Measurements from ENCODE around the gene RET.
A peak's percentile ranks its signal among the peaks of the same experiment; 100 is the strongest.
"Not testable (repeated sequence)": the region's sequence is repeated elsewhere in the genome, so short reads cannot be mapped to it uniquely, and the experiment has no call there.

Gene RET

GRCh38 chr10:43093423-43094076 is 16.7 kb downstream of the RET start:
- DNase-seq (ENCODE audit: low read depth in 2 of 2), result no peak
- TF ChIP-seq, protein P1, sequence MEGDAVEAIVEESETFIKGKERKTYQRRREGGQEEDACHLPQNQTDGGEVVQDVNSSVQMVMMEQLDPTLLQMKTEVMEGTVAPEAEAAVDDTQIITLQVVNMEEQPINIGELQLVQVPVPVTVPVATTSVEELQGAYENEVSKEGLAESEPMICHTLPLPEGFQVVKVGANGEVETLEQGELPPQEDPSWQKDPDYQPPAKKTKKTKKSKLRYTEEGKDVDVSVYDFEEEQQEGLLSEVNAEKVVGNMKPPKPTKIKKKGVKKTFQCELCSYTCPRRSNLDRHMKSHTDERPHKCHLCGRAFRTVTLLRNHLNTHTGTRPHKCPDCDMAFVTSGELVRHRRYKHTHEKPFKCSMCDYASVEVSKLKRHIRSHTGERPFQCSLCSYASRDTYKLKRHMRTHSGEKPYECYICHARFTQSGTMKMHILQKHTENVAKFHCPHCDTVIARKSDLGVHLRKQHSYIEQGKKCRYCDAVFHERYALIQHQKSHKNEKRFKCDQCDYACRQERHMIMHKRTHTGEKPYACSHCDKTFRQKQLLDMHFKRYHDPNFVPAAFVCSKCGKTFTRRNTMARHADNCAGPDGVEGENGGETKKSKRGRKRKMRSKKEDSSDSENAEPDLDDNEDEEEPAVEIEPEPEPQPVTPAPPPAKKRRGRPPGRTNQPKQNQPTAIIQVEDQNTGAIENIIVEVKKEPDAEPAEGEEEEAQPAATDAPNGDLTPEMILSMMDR (IDR thresholded peaks at IDR 0.05; ENCODE audit: low read depth, low read length), result no peak
- no peak overlapping the region for H3K4me3 ChIP-seq (replicated peaks in 1 of 2; ENCODE audit: low read depth in 2 of 2, low read length in 2 of 2)

DNA sequence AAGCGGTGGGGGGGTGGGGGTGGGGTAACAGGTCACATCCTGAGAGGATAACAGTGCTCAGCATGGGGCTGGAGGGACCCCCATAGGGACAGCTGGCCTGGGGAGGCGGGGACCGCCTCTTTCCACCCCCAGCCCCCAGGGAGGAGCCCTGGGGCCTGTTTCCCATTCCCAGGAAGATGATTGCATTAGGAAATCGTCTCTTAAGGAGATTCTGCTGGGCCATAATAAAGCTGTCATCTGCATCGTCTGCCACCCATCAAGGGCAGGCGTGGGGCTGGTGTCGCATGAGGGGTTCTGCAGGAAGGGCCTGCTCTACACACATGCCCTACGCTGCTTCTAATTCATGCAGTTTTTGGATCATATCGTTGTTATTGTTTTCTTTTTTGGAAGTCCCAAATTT is 17.2 kb downstream of the RET start:
- TF ChIP-seq, protein P1 (IDR thresholded peaks at IDR 0.05; ENCODE audit: low read depth, low read length), result no peak
- H3K4me3 ChIP-seq (replicated peaks in 1 of 2; ENCODE audit: low read depth in 2 of 2, low read length in 2 of 2), result no peak overlapping the region
- DNase-seq (ENCODE audit: low read depth in 2 of 2), result no peak

- not testable (repeated sequence) for DNase-seq (ENCODE audit: low read depth in 2 of 2); H3K4me3 ChIP-seq (replicated peaks in 1 of 2; ENCODE audit: low read depth in 2 of 2, low read length in 2 of 2)
Observed at GRCh38 chr10:43099339-43099738, 22.5 kb downstream of the RET start.

DNA sequence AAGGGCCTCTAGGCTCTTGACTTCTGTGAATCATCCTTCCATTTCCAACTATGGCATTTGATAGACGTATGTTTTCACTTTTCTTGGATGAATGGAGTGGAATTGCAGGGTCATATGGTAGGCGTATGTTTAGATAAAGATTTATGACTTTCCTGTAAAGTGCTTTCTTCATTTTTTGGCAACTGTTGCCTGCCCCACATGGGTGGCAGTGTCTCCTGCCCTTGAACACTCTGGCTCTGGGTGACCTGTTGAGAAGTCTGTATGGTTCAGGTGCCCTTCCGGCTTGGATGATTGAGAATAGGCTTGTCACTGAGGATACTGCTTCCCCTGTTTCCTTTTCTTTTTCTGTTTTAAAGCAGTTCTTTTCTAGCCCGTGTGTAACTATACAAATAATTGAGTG is 23.1 kb downstream of the RET start:
- DNase-seq (ENCODE audit: low read depth in 2 of 2), result no peak
- TF ChIP-seq, protein P1 (IDR thresholded peaks at IDR 0.05; ENCODE audit: low read depth, low read length), result no peak
- no peak overlapping the region for H3K4me3 ChIP-seq (replicated peaks in 1 of 2; ENCODE audit: low read depth in 2 of 2, low read length in 2 of 2)

GRCh38 chr10:43100366-43100765 is 23.5 kb downstream of the RET start:
- no peak overlapping the region for H3K4me3 ChIP-seq (replicated peaks in 1 of 2; ENCODE audit: low read depth in 2 of 2, low read length in 2 of 2)
- no peak for DNase-seq (ENCODE audit: low read depth in 2 of 2)
- TF ChIP-seq, protein P1 (IDR thresholded peaks at IDR 0.05; ENCODE audit: low read depth, low read length), result no peak

- TF ChIP-seq, protein P1 (IDR thresholded peaks at IDR 0.05; ENCODE audit: low read depth, low read length), result no peak
- DNase-seq (ENCODE audit: low read depth in 2 of 2), result no peak
- no peak overlapping the region for H3K4me3 ChIP-seq (replicated peaks in 1 of 2; ENCODE audit: low read depth in 2 of 2, low read length in 2 of 2)
Observed at GRCh38 chr10:43102063-43102828, 25.4 kb downstream of the RET start.

GRCh38 chr10:43105102-43105955 is 28.5 kb downstream of the RET start:
- DNase-seq (ENCODE audit: low read depth in 2 of 2), result peak; percentile 69 to 81
- H3K4me3 ChIP-seq (replicated peaks in 1 of 2; ENCODE audit: low read depth in 2 of 2, low read length in 2 of 2), result peak overlapping the region; percentile 45 to 53
- TF ChIP-seq, protein P1 (IDR thresholded peaks at IDR 0.05; ENCODE audit: low read depth, low read length), result peak; percentile 81
